WTC11 (cell line): Measurements from ENCODE around the gene CARD6.

Experiments
- CTCF ChIP-seq: fragments of 200-600 bp; IDR thresholded peaks from 2 replicates; pipeline ENCODE4 v1.8.0; 2022; ENCODE audit warnings: antibody characterized with exemption
- JUN ChIP-seq: sonication (generic); formaldehyde crosslinking; IDR thresholded peaks from 2 replicates; pipeline ENCODE4 v1.8.0; 2023; ENCODE audit warnings: mild to moderate bottlenecking, missing genetic modification reagents
- MLX ChIP-seq: sonication (generic); formaldehyde crosslinking; IDR thresholded peaks from 2 replicates; pipeline ENCODE4 v1.8.1; 2023; ENCODE audit warnings: mild to moderate bottlenecking, missing genetic modification reagents, moderate library complexity
- NR3C1 ChIP-seq: sonication (generic); formaldehyde crosslinking; conservative IDR thresholded peaks from 2 replicates; pipeline ENCODE4 v1.8.1; 2023; ENCODE audit warnings: low read depth, mild to moderate bottlenecking, missing genetic modification reagents
- ZNF396 ChIP-seq: fragments of 250-450 bp; sonication (Bioruptor Pico); IDR thresholded peaks from 2 replicates; pipeline ENCODE4 v1.8.0; 2021; ENCODE audit warnings: mild to moderate bottlenecking, moderate library complexity, borderline replicate concordance
- ZNF532 ChIP-seq: fragments of 250-450 bp; sonication (Bioruptor Pico); IDR thresholded peaks from 2 replicates; pipeline ENCODE4 v1.9.0; 2021; ENCODE audit warnings: mild to moderate bottlenecking, borderline replicate concordance
- TF ChIP-seq, protein P1 (sequence below): sonication (generic); formaldehyde crosslinking; IDR thresholded peaks from 2 replicates; pipeline ENCODE4 v1.8.1; 2022; ENCODE audit warnings: missing genetic modification reagents, borderline replicate concordance
- TF ChIP-seq, protein P2 (sequence below): sonication (generic); formaldehyde crosslinking; IDR thresholded peaks from 2 replicates; pipeline ENCODE4 v1.8.1; 2023; ENCODE audit warnings: mild to moderate bottlenecking, missing genetic modification reagents, borderline replicate concordance

- no peak for TF ChIP-seq ZNF396 (CRISPR knock-in tag)
- no peak for TF ChIP-seq CTCF
- TF ChIP-seq, protein P1, sequence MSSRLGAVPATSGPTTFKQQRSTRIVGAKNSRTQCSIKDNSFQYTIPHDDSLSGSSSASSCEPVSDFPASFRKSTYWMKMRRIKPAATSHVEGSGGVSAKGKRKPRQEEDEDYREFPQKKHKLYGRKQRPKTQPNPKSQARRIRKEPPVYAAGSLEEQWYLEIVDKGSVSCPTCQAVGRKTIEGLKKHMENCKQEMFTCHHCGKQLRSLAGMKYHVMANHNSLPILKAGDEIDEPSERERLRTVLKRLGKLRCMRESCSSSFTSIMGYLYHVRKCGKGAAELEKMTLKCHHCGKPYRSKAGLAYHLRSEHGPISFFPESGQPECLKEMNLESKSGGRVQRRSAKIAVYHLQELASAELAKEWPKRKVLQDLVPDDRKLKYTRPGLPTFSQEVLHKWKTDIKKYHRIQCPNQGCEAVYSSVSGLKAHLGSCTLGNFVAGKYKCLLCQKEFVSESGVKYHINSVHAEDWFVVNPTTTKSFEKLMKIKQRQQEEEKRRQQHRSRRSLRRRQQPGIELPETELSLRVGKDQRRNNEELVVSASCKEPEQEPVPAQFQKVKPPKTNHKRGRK (CRISPR knock-in tag), result no peak
- no peak for TF ChIP-seq NR3C1 (CRISPR knock-in tag)
- TF ChIP-seq, protein P2, sequence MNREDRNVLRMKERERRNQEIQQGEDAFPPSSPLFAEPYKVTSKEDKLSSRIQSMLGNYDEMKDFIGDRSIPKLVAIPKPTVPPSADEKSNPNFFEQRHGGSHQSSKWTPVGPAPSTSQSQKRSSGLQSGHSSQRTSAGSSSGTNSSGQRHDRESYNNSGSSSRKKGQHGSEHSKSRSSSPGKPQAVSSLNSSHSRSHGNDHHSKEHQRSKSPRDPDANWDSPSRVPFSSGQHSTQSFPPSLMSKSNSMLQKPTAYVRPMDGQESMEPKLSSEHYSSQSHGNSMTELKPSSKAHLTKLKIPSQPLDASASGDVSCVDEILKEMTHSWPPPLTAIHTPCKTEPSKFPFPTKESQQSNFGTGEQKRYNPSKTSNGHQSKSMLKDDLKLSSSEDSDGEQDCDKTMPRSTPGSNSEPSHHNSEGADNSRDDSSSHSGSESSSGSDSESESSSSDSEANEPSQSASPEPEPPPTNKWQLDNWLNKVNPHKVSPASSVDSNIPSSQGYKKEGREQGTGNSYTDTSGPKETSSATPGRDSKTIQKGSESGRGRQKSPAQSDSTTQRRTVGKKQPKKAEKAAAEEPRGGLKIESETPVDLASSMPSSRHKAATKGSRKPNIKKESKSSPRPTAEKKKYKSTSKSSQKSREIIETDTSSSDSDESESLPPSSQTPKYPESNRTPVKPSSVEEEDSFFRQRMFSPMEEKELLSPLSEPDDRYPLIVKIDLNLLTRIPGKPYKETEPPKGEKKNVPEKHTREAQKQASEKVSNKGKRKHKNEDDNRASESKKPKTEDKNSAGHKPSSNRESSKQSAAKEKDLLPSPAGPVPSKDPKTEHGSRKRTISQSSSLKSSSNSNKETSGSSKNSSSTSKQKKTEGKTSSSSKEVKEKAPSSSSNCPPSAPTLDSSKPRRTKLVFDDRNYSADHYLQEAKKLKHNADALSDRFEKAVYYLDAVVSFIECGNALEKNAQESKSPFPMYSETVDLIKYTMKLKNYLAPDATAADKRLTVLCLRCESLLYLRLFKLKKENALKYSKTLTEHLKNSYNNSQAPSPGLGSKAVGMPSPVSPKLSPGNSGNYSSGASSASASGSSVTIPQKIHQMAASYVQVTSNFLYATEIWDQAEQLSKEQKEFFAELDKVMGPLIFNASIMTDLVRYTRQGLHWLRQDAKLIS (CRISPR knock-in tag), result no peak
- no peak for TF ChIP-seq MLX
- TF ChIP-seq ZNF532 (CRISPR knock-in tag), result no peak
- TF ChIP-seq JUN (CRISPR knock-in tag), result no peak
These were observed 7.4 kb upstream of the CARD6 start for GRCh38 chr5:40833712-40834229.
